ENCODE results near the gene CSRNP3.

- TF ChIP-seq EZH2 (IDR thresholded peaks at IDR 0.05) (no peak), POLR2AphosphoS5 (IDR thresholded peaks at IDR 0.05; ENCODE audit: borderline replicate concordance, low read depth, low read length) (no peak)
Observed at GRCh38 chr2:165681841-165682240, 212.3 kb downstream of the CSRNP3 start.

All from SK-N-MC (cell line).